HEK293 (cell line): ENCODE measurements around the gene KLF11.

ENCODE experiments used
- CTCF ChIP-seq: fragments of 450-650 bp; formaldehyde crosslinking; IDR thresholded peaks from 2 replicates; pipeline ENCODE4 v1.5.1; 2016; ENCODE audit warnings: missing biosample characterization, missing genetic modification characterization
- ZBTB1 ChIP-seq: fragments of 450-650 bp; formaldehyde crosslinking; IDR thresholded peaks from 2 replicates; pipeline ENCODE4 v1.5.1; 2016; ENCODE audit warnings: missing biosample characterization, missing genetic modification characterization
- ZNF302 ChIP-seq: fragments of 450-650 bp; formaldehyde crosslinking; IDR thresholded peaks from 2 replicates; pipeline ENCODE4 v1.5.1; 2016; ENCODE audit warnings: missing biosample characterization, missing genetic modification characterization, low read depth
- ZNF626 ChIP-seq: fragments of 450-650 bp; sonication (Bioruptor Pico); formaldehyde crosslinking; IDR thresholded peaks from 2 replicates; pipeline ENCODE4 v1.5.1; 2018; ENCODE audit warnings: missing biosample characterization, missing genetic modification characterization, inconsistent platforms
- ZNF76 ChIP-seq: fragments of 450-650 bp; formaldehyde crosslinking; IDR thresholded peaks from 2 replicates; pipeline ENCODE4; 2016; ENCODE audit warnings: low read depth, missing biosample characterization, missing genetic modification characterization, borderline replicate concordance
- TF ChIP-seq, protein P1 (sequence below): fragments of 450-650 bp; formaldehyde crosslinking; IDR thresholded peaks from 2 replicates; pipeline ENCODE4 v1.5.1; 2016; ENCODE audit warnings: missing biosample characterization, missing genetic modification characterization

DNA sequence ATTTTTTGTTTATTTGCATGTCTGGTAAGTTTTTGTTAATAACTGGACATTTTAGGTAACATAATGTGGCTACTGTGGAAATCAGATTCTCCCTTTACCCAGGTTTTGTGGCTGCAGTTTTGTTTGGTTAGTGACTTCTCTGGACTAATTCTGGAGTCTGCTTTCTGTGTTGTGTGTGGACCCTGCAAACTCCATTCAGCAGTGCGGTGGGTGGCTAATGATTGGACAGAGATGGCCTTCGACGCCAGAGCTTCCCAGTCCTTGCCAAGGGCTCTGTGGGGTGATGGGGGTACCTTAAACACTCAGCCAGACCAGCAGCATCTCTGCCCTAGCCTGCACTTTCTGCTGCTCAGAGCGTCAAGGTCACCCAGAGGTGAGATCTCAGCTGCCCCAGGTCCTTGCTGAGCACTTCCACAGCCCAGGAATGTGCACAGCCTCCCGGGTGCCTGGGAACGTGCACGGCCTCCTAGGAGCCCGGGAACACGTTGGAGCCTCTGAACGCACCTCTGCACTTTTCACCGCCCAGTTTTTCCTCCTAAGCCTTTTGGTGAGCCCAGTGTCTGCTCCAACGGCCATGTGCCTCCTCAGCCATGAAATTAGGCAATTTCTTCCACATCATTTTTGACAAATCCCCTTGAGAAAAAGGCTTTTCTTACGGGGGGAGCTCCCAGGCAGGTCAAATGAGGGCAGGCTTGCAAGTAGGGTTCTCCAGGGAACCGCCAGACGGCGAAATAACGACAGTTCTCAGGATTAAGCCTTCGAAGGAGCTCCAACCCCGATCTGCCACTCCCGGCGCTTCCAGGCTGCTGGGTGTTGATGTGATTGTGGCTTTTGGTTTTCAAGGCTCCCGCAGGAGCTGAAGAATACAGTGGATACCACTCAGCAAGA, 35.2 kb upstream of the KLF11 start:
- TF ChIP-seq ZNF76 (tag by site-specific recombination) (no peak), ZNF626 (no peak), ZNF302 (no peak), CTCF (tag by site-specific recombination) (no peak), ZBTB1 (tag by site-specific recombination) (no peak)
- TF ChIP-seq, protein P1, sequence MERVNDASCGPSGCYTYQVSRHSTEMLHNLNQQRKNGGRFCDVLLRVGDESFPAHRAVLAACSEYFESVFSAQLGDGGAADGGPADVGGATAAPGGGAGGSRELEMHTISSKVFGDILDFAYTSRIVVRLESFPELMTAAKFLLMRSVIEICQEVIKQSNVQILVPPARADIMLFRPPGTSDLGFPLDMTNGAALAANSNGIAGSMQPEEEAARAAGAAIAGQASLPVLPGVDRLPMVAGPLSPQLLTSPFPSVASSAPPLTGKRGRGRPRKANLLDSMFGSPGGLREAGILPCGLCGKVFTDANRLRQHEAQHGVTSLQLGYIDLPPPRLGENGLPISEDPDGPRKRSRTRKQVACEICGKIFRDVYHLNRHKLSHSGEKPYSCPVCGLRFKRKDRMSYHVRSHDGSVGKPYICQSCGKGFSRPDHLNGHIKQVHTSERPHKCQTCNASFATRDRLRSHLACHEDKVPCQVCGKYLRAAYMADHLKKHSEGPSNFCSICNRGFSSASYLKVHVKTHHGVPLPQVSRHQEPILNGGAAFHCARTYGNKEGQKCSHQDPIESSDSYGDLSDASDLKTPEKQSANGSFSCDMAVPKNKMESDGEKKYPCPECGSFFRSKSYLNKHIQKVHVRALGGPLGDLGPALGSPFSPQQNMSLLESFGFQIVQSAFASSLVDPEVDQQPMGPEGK: no peak
